Measurements from ENCODE around the gene RNASE9. TPM values are rescaled to one million over a fixed set of nuclear protein-coding genes. Genes with fewer than 3 reads are reported as not detected.

Gene RNASE9
- total RNA-seq, 4 donors from 2014 or later = not detected

- H3K27me3 ChIP-seq = peaks cover 0 to 4% of the 10 kb centered on the region in 2 donors
- intact Hi-C loops (cut with DNase I; ENCODE audit: low total_unique reads) = no loop called here
- H3K9me3 ChIP-seq = no peaks in the 10 kb centered on the region
- no peak within 1 kb of the TSS for H3K4me3 ChIP-seq
- no peaks in the 10 kb centered on the region for H3K4me1 ChIP-seq
- no peak for DNase-seq
- H3K36me3 ChIP-seq = no peaks in the 10 kb centered on the region
- no peak within 1 kb of the TSS for H3K27ac ChIP-seq
- TF ChIP-seq POLR2A (IDR thresholded peaks at IDR 0.05) = no peak
- no peak for TF ChIP-seq CTCF (IDR thresholded peaks at IDR 0.05)
Observed at GRCh38 chr14:20587489-20588154, 26.8 kb upstream of the RNASE9 start, which contains the start of gene RNASE11. TSS of gene RNASE11 (minus strand) at chr14:20588001.

GRCh38 chr14:20583908-20584307 lies 23.1 kb upstream of the RNASE9 start:
- Histone ChIP-seq H3K27ac (no peak overlapping the region), H3K36me3 (no peaks in the 10 kb centered on the region), H3K9me3 (no peaks in the 10 kb centered on the region), H3K4me3 (no peak overlapping the region), H3K4me1 (no peaks in the 10 kb centered on the region), H3K27me3 (peaks cover 0 to 4% of the 10 kb centered on the region in 2 donors)
- TF ChIP-seq CTCF (IDR thresholded peaks at IDR 0.05) (no peak), POLR2A (IDR thresholded peaks at IDR 0.05) (no peak)
- intact Hi-C loops (cut with DNase I; ENCODE audit: low total_unique reads) = no loop called here
- no peak for DNase-seq

DNA sequence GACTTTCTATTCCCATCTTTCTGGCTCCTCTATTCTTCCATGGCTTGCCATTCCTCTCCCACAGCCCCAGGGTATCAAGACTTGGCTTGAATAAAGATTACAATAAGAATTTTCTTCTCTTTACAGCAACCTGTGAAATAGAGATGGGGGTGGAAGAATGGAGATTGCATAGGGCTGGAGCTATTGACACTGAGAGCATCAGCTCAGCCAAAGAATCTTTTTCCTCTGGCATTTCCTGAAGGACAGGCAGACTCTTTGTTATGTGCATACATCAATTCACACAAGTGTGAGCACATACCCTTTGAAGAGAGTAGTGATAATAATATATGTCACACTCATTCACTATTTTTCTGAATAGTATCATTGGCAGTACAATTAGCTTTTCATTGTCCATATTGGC lies 22.3 kb upstream of the RNASE9 start:
- no peak for TF ChIP-seq POLR2A (IDR thresholded peaks at IDR 0.05)
- TF ChIP-seq CTCF (IDR thresholded peaks at IDR 0.05) = no peak
- Histone ChIP-seq H3K4me3 (no peak overlapping the region), H3K36me3 (no peaks in the 10 kb centered on the region), H3K9me3 (no peaks in the 10 kb centered on the region), H3K27ac (no peak overlapping the region), H3K4me1 (no peaks in the 10 kb centered on the region), H3K27me3 (peaks cover 0 to 4% of the 10 kb centered on the region in 2 donors)
- intact Hi-C loops (cut with DNase I; ENCODE audit: low total_unique reads) = no loop called here
- DNase-seq = no peak

DNA sequence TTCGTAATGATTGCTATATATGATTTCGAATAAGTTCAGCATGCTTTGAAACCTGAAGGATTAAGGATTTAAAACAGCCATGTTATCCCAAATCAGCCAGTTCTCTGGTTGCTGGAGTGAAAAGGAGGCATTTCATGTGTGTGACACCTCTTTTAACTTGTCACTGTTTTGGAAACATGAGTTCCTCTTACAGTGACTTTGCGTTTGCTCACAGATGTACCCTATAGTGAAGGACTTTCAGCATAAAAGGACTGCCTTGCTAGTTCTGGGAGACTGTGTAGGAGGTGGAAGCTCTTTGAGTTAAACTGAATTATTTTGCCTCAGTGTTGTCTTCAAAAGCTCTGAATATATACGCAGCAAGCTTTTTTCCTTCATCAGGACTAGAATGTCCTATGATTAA lies 19.4 kb upstream of the RNASE9 start:
- Histone ChIP-seq H3K9me3 (no peaks in the 10 kb centered on the region), H3K4me3 (no peak overlapping the region), H3K4me1 (no peaks in the 10 kb centered on the region), H3K27ac (no peak overlapping the region), H3K36me3 (no peaks in the 10 kb centered on the region), H3K27me3 (no peaks in the 10 kb centered on the region)
- intact Hi-C loops (cut with DNase I; ENCODE audit: low total_unique reads) = no loop called here
- DNase-seq = no peak
- TF ChIP-seq CTCF (IDR thresholded peaks at IDR 0.05) (no peak), POLR2A (IDR thresholded peaks at IDR 0.05) (no peak)

DNA sequence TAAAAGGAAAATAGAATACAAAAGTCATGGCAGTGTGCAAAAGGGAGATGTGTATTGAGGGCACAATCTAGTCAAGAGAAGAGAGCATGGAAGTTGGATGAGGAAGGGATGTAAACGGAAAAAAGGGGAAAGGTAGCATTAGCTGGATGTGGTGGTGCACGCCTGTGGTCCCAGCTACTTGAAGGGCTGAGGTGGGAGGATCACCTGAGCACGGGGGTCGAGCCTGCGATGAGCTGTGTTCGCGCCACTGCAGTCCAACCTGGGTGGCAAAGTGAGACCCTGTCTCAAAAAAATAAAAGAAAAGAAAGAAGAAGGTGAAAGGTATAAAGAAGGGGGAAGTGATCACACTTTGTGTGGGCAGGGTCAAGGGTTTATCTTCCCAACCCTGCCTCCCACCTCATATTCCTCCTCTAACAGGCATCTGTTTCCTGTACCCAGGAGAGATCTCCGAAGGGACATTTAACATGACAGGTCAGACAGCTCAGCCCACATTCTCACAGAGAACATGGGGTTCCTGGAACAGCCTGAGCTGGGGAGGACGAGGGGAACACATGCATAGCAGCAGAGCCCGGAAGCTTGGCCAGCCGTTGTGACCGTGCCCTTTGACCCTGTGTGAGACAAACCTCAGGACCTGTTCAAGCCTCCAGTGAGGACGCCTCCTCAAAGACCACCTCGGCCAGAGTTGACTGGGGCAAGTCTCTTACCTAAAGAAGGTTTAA lies 18.1 kb upstream of the RNASE9 start:
- TF ChIP-seq POLR2A (IDR thresholded peaks at IDR 0.05) (no peak), CTCF (IDR thresholded peaks at IDR 0.05) (no peak)
- no peak for DNase-seq
- Histone ChIP-seq H3K27ac (no peak overlapping the region), H3K4me3 (no peak overlapping the region), H3K36me3 (no peaks in the 10 kb centered on the region), H3K9me3 (no peaks in the 10 kb centered on the region), H3K4me1 (no peaks in the 10 kb centered on the region), H3K27me3 (no peaks in the 10 kb centered on the region)
- intact Hi-C loops (cut with DNase I; ENCODE audit: low total_unique reads) = no loop called here
